ENCODE measurements around the gene PTH2R. TPM values are rescaled to one million over a fixed set of nuclear protein-coding genes. Genes with fewer than 3 reads are reported as not detected.
"Not testable (repeated sequence)": the region's sequence is repeated elsewhere in the genome, so short reads cannot be mapped to it uniquely, and the experiment has no call there.

Gene PTH2R
- total RNA-seq, 1 experiment from 2014 or later = 0.48 TPM

GRCh38 chr2:208531361-208531760 lies 124.8 kb downstream of the PTH2R start (continued):
- TF ChIP-seq STAT6 (CRISPR knock-in tag; conservative IDR thresholded peaks at IDR 0.05; ENCODE audit: low read depth) = no peak
- TF ChIP-seq ESRRA (CRISPR knock-in tag; IDR thresholded peaks at IDR 0.05; ENCODE audit: borderline replicate concordance) = no peak
- TF ChIP-seq CREB1 (CRISPR knock-in tag; IDR thresholded peaks at IDR 0.05) = no peak
- TF ChIP-seq NFYB (CRISPR knock-in tag; conservative IDR thresholded peaks at IDR 0.05; ENCODE audit: low read depth) = no peak
- no peak for TF ChIP-seq TP53 (CRISPR knock-in tag; IDR thresholded peaks at IDR 0.05)
- no peak for TF ChIP-seq PREB (CRISPR knock-in tag; IDR thresholded peaks at IDR 0.05; ENCODE audit: borderline replicate concordance)
- TF ChIP-seq AR (CRISPR knock-in tag; IDR thresholded peaks at IDR 0.05) = no peak
- no peak for TF ChIP-seq ZNF425 (CRISPR knock-in tag; conservative IDR thresholded peaks at IDR 0.05)
- no peak for TF ChIP-seq FOXJ3 (CRISPR knock-in tag; IDR thresholded peaks at IDR 0.05; ENCODE audit: borderline replicate concordance)

- Mint-ChIP-seq H3K36me3 (peaks cover 20% of the 10 kb centered on the region), H3K9me3 (peaks cover 34% of the 10 kb centered on the region)
- CTCF ChIA-PET; H3K4me3 Mint-ChIP-seq; H3K27me3 Mint-ChIP-seq (ENCODE audit: low read depth); DNase-seq (ENCODE audit: low spot score); H3K4me1 Mint-ChIP-seq; POLR2A ChIA-PET; ATAC-seq; H3K27ac Mint-ChIP-seq: not testable (repeated sequence)
Observed at GRCh38 chr2:208535578-208535977, 129.0 kb downstream of the PTH2R start.

GRCh38 chr2:208541461-208541988 lies 134.9 kb downstream of the PTH2R start:
- no peak for ATAC-seq
- ChIA-PET POLR2A (no interaction called here), CTCF (no interaction called here)
- H3K27ac Mint-ChIP-seq = no peak overlapping the region
- H3K4me1 Mint-ChIP-seq = peaks cover 4% of the 10 kb centered on the region
- H3K27me3 Mint-ChIP-seq (ENCODE audit: low read depth) = no peaks in the 10 kb centered on the region
- DNase-seq (ENCODE audit: low spot score) = no peak
- H3K9me3 Mint-ChIP-seq = peaks cover 16% of the 10 kb centered on the region
- H3K36me3 Mint-ChIP-seq = peaks cover 6% of the 10 kb centered on the region; the same call in 1 of the 2 replicates
- H3K4me3 Mint-ChIP-seq = no peak overlapping the region
- TF ChIP-seq FOXP4 (CRISPR knock-in tag; IDR thresholded peaks at IDR 0.05) (no peak), SP1 (CRISPR knock-in tag; conservative IDR thresholded peaks at IDR 0.05) (no peak), CREB1 (CRISPR knock-in tag; IDR thresholded peaks at IDR 0.05) (no peak), ZNF281 (CRISPR knock-in tag; IDR thresholded peaks at IDR 0.05) (no peak), GABPB1 (CRISPR knock-in tag; IDR thresholded peaks at IDR 0.05) (no peak), ARID4B (CRISPR knock-in tag; IDR thresholded peaks at IDR 0.05; ENCODE audit: borderline replicate concordance) (no peak)
